Suprapubic skin (tissue), 3 donors: ENCODE measurements around the gene SLIT1.

ENCODE experiments used
- CTCF ChIP-seq, 2 donors: fragments of 200-600 bp in 1 of 2; fragments of 450-650 bp in 1 of 2; sonication (generic) in 1 of 2; IDR thresholded peaks; one replicate each; pipeline ENCODE4 v1.5.1; 2016 to 2019; ENCODE audit warnings: antibody characterized with exemption in 2 of 2, mild to moderate bottlenecking in 1 of 2, moderate library complexity in 1 of 2
- POLR2AphosphoS5 ChIP-seq, 3 donors: sonication (generic); formaldehyde crosslinking; IDR thresholded peaks; one replicate each; pipeline ENCODE4 v1.6.1; 2017; ENCODE audit warnings: antibody characterized with exemption in 3 of 3

- no peak for TF ChIP-seq CTCF (IDR thresholded peaks at IDR 0.05)
- no peak for TF ChIP-seq POLR2AphosphoS5 (IDR thresholded peaks at IDR 0.05)
Measured at GRCh38 chr10:97121041-97121440, 64.7 kb downstream of the SLIT1 start.
